ENCODE measurements around the gene ARFGEF2. TPM values are rescaled to one million over a fixed set of nuclear protein-coding genes. Genes with fewer than 3 reads are reported as not detected.

Gene ARFGEF2
- total and polyA plus RNA-seq, 2 donors (not counting 3 experiments of a cell fraction or from before 2014, with no cell fraction given): 12.7 to 32.6 TPM

DNA sequence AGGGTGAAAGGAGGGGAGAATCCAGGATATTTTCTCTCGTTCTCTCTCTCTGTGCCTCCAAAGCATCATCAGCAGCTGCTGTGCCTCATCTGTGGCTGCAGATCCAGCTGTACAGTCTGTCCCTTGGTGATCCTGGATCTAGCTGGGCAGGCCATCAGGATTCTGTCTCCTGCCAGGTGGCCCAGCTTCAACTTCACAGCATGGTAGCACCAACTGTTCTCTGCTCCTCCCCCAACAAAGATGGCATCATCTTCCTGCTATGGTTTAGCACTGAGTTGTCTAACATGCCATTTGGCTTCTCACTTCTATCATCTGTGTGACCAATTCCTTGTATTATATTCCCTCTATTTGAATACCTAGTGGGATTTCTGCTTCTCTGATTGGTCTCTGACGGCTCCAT lies 28.6 kb upstream of the ARFGEF2 start:
- H3K9ac ChIP-seq (replicated peaks; ENCODE audit: extremely low read depth, insufficient read depth, low read length): no peak overlapping the region
- BruUV-seq (replicated peaks): no TSS peak
- dilution Hi-C loops (cut with MboI; ENCODE audit: extremely low pct_ligation_motif_present, low sequenced_read_pairs): no loop called here

More for the DNA sequence above, 28.6 kb upstream of the ARFGEF2 start:
- Histone ChIP-seq H3K79me2 (ENCODE audit: control insufficient read depth, insufficient read depth, low read length) (no peaks in the 10 kb centered on the region), H4K20me1 (replicated peaks; ENCODE audit: control insufficient read depth, extremely low read depth, insufficient read depth, low read length) (no peaks in the 10 kb centered on the region), H3K27ac (ENCODE audit: insufficient read depth, low read depth, low read length) (no peak overlapping the region), H2AFZ (ENCODE audit: low read depth, low read length) (no peak overlapping the region), H3K27me3 (ENCODE audit: control insufficient read depth in 2 of 2, insufficient read depth in 2 of 2, low read length in 2 of 2) (peaks cover 0 to 4% of the 10 kb centered on the region in 2 experiments), H3K36me3 (ENCODE audit: control insufficient read depth in 2 of 2, extremely low read depth in 1 of 2, insufficient read depth in 2 of 2, low read length in 2 of 2) (no peaks in the 10 kb centered on the region), H3K4me2 (ENCODE audit: insufficient read depth, low read length) (no peak overlapping the region), H3K4me1 (ENCODE audit: control insufficient read depth, extremely low read depth, insufficient read depth, low read length) (peaks cover 4% of the 10 kb centered on the region), H3K4me3 (replicated peaks in 1 of 3; ENCODE audit: insufficient read depth in 1 of 3, low read depth in 1 of 3, low read length in 3 of 3) (no peak overlapping the region), H3K9me3 (replicated peaks; ENCODE audit: control insufficient read depth, insufficient read depth, low read length) (no peaks in the 10 kb centered on the region), H3K9me1 (replicated peaks; ENCODE audit: control insufficient read depth, extremely low read depth, insufficient read depth, low read length) (no peaks in the 10 kb centered on the region)
- CTCF ChIA-PET: interaction anchor here (1.0 kb wide), 1 partner anchor 237 kb away, joined by 3 read pairs; no protein-coding TSS in a partner anchor
- POLR2A ChIA-PET: no interaction called here
- TF ChIP-seq EZH2 (IDR thresholded peaks at IDR 0.05; ENCODE audit: borderline replicate concordance, low read depth, low read length, severe bottlenecking) (no peak), FOS (IDR thresholded peaks at IDR 0.05; ENCODE audit: borderline replicate concordance, insufficient read depth, low read length) (no peak), POLR2AphosphoS5 (IDR thresholded peaks at IDR 0.05; ENCODE audit: insufficient read depth, low read depth, low read length) (no peak), MYC (IDR thresholded peaks at IDR 0.05; ENCODE audit: low read depth, low read length) (no peak), JUN (IDR thresholded peaks at IDR 0.05; ENCODE audit: borderline replicate concordance, insufficient read depth, insufficient read length, low read depth) (no peak), POLR2A (IDR thresholded peaks at IDR 0.05; ENCODE audit: low read depth, low read length) (no peak), CTCF (IDR thresholded peaks at IDR 0.05; ENCODE audit: extremely low read depth in 1 of 2, insufficient read depth in 1 of 2, low read depth in 1 of 2, low read length in 2 of 2) (no peak), GATA2 (IDR thresholded peaks at IDR 0.05; ENCODE audit: insufficient read depth, insufficient read length, low read depth, low read length) (no peak)
- TF ChIP-seq, protein P1, sequence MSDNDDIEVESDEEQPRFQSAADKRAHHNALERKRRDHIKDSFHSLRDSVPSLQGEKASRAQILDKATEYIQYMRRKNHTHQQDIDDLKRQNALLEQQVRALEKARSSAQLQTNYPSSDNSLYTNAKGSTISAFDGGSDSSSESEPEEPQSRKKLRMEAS (IDR thresholded peaks at IDR 0.05; ENCODE audit: insufficient read depth, insufficient read length): no peak
- DNase-seq (ENCODE audit: low read depth, low spot score) (no peak), FAIRE-seq (no peak)
- intact Hi-C loops (cut with micrococcal nuclease): no loop called here
